ENCODE results near the gene TRPM3.

DNA sequence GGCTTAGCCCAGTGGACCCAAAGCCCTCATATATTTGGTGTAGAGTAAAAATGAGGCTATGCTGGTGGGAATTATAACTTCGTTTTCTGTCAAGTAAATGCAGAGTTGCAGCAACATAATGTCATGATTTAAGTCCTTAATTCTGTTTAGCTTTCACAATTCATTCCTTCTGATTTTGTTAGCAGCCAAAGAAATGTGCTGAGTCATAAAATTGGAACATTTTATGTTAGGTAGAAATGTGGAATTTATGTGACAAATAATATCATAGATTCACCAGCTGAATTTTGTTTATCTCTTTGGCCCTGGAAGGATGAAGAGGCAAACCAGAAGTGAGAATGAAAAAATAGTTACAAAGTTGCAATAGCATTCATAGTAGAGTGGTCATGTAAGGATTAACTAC lies 247.0 kb downstream of the TRPM3 start:
- TF ChIP-seq YY1 (IDR thresholded peaks at IDR 0.05; ENCODE audit: insufficient read depth, insufficient read length) = no peak
- TF ChIP-seq ZNF274 (IDR thresholded peaks at IDR 0.05; ENCODE audit: low read depth, low read length) = no peak

Data from NT2/D1 (cell line).